Erythroblast (primary cell): Measurements from ENCODE around the gene PBLD.
"Not testable (repeated sequence)": the region's sequence is repeated elsewhere in the genome, so short reads cannot be mapped to it uniquely, and the experiment has no call there.

Experiments used
- DNase-seq, 2 experiments: peaks; one replicate each; lab custom pipeline; 2025; lab: John Stamatoyannopoulos, UW
- GATA1 ChIP-seq: IDR thresholded peaks from 2 replicates; pipeline ENCODE4 v1.6.1; 2011; ENCODE audit warnings: low read depth, mild to moderate bottlenecking, control low read depth, low read length, moderate library complexity
- POLR2A ChIP-seq: IDR thresholded peaks from 2 replicates; pipeline ENCODE4 v1.6.1; 2011; ENCODE audit warnings: mild to moderate bottlenecking, low read length

Gene PBLD

GRCh38 chr10:68336754-68337351 lies 4.1 kb upstream of the PBLD start:
- DNase-seq: no peak
- no peak for TF ChIP-seq POLR2A
- TF ChIP-seq GATA1: no peak

GRCh38 chr10:68334672-68335467 lies 2.1 kb upstream of the PBLD start:
- DNase-seq: peak; percentile 26 to 32
- TF ChIP-seq POLR2A (no peak), GATA1 (no peak)

GRCh38 chr10:68333440-68334431 lies 1.0 kb upstream of the PBLD start:
- peak; percentile 46 to 59 for DNase-seq
- TF ChIP-seq POLR2A (peak; percentile 11), GATA1 (no peak)

- no peak for DNase-seq
- TF ChIP-seq GATA1 (no peak), POLR2A (no peak)
Measured at GRCh38 chr10:68333058-68333395, 299 bp upstream of the PBLD start.

- TF ChIP-seq GATA1: no peak
- TF ChIP-seq POLR2A: peak; percentile 99
Measured at GRCh38 chr10:68331455-68332258, 1.1 kb downstream of the PBLD start, which contains the start of gene HNRNPH3. TSS of gene HNRNPH3 (plus strand) at chr10:68332064. CDS start at chr10:68337222, 5,158 bp downstream.

GRCh38 chr10:68330852-68331454 lies 1.8 kb downstream of the PBLD start:
- TF ChIP-seq POLR2A: no peak
- TF ChIP-seq GATA1: no peak
- no peak for DNase-seq

More at GRCh38 chr10:68331455-68332258, 1.1 kb downstream of the PBLD start, which contains the start of gene HNRNPH3:
- DNase-seq: peak; percentile 99 to 100

GRCh38 chr10:68329506-68329861 lies 3.2 kb downstream of the PBLD start:
- DNase-seq: no peak
- TF ChIP-seq GATA1: no peak
- TF ChIP-seq POLR2A: no peak

GRCh38 chr10:68327889-68328786 lies 4.6 kb downstream of the PBLD start:
- peak; percentile 16 for TF ChIP-seq POLR2A
- TF ChIP-seq GATA1: no peak

GRCh38 chr10:68324396-68324795 lies 8.3 kb downstream of the PBLD start:
- not testable (repeated sequence) for DNase-seq

More at GRCh38 chr10:68327889-68328786, 4.6 kb downstream of the PBLD start:
- peak; percentile 13 to 16 for DNase-seq

- no peak for DNase-seq
- no peak for TF ChIP-seq POLR2A
- TF ChIP-seq GATA1: no peak
Measured at GRCh38 chr10:68318331-68319059, 14.2 kb downstream of the PBLD start.

- TF ChIP-seq POLR2A: no peak
- no peak for TF ChIP-seq GATA1
Measured at GRCh38 chr10:68315582-68315981, 17.1 kb downstream of the PBLD start.

GRCh38 chr10:68314930-68315329 lies 17.8 kb downstream of the PBLD start:
- DNase-seq: not testable (repeated sequence)

More at GRCh38 chr10:68315582-68315981, 17.1 kb downstream of the PBLD start:
- DNase-seq: no peak
